GM12865 (cell line): Measurements from ENCODE around the gene SLC33A1.
"Not testable (repeated sequence)": the region's sequence is repeated elsewhere in the genome, so short reads cannot be mapped to it uniquely, and the experiment has no call there.

Experiments
- DNase-seq: peaks from one replicate; pipeline ENCODE4 v3.0.0; 2010; ENCODE audit warnings: low read depth
- H3K4me3 ChIP-seq: 2 replicates; pipeline ENCODE4 v1.5.1; 2011; ENCODE audit warnings: mild to moderate bottlenecking, low read depth, low read length, control low read depth
- TF ChIP-seq, protein P1 (sequence below): IDR thresholded peaks from 2 replicates; pipeline ENCODE4 v1.5.1; 2011; ENCODE audit warnings: low read length, control low read depth, low read depth, inconsistent platforms; ENCODE audit not compliant: insufficient read depth; ENCODE audit errors: missing control alignments

SLC33A1 gene

DNA sequence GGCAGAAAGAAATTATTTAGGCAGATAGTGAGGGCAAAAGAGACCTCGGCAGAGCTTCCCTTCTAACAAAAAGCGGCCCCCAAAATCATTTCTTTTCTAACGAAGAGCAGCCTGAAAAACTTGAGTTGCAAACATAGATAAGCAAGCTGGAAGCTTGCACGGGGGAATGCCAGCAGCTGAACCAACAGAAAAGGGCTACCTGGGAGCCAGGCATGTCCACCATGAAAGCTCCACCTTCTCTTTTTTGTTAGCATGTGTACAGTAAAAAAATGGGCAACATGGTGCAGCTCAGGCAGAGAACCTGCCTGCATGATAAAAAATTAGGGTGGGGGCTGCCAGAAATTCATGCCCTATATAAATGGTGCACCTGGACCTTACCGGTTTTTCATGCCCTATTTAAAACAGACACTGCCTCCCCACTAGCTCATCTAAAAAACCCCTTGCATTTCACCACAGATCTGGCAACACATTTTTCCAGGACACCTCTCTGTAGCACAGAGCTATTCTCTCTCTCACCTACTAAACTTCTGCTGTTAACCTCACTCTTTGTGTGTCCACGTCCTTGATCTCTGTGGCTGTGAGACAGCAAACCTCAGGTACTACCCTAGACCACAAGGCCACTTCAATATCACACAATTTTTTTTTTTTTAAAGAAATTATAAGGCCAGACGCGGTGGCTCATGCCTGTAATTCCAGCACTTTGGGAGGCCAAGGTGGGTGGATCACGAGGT is 18.7 kb downstream of the SLC33A1 start:
- DNase-seq = no peak
- H3K4me3 ChIP-seq = no peak overlapping the region
- TF ChIP-seq, protein P1, sequence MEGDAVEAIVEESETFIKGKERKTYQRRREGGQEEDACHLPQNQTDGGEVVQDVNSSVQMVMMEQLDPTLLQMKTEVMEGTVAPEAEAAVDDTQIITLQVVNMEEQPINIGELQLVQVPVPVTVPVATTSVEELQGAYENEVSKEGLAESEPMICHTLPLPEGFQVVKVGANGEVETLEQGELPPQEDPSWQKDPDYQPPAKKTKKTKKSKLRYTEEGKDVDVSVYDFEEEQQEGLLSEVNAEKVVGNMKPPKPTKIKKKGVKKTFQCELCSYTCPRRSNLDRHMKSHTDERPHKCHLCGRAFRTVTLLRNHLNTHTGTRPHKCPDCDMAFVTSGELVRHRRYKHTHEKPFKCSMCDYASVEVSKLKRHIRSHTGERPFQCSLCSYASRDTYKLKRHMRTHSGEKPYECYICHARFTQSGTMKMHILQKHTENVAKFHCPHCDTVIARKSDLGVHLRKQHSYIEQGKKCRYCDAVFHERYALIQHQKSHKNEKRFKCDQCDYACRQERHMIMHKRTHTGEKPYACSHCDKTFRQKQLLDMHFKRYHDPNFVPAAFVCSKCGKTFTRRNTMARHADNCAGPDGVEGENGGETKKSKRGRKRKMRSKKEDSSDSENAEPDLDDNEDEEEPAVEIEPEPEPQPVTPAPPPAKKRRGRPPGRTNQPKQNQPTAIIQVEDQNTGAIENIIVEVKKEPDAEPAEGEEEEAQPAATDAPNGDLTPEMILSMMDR = no peak

- not testable (repeated sequence) for DNase-seq, H3K4me3 ChIP-seq
These were observed 25.6 kb downstream of the SLC33A1 start for GRCh38 chr3:155828490-155829098.

DNA sequence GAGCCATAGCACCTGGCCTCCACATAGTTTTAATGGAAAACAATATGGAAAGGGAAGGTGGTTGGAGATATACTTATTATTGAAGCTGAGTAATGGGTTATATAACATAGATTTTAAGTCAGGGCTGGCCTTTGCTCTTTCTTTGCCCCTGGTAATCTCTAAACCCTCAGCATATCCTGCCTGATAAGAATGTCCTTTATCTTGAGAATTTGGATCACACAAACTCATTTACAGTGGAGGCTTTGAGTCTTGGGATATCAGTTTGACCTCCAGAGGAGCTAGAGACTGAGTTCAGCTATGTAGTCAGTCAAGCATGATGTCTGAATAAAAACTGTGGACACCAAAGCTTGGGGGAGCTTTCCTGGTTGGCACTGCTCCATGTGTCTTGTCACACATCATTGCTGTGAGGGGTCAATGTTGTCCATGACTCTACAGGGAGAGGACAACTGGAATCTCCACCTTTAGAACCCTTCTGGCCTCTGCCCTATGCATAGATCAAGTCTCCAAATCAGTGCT is 39.1 kb downstream of the SLC33A1 start:
- H3K4me3 ChIP-seq = no peak overlapping the region
- no peak for DNase-seq

GRCh38 chr3:155813224-155813623 is 41.0 kb downstream of the SLC33A1 start:
- DNase-seq, H3K4me3 ChIP-seq: not testable (repeated sequence)

More for the DNA sequence above, 39.1 kb downstream of the SLC33A1 start:
- TF ChIP-seq, protein P1 = no peak

DNA sequence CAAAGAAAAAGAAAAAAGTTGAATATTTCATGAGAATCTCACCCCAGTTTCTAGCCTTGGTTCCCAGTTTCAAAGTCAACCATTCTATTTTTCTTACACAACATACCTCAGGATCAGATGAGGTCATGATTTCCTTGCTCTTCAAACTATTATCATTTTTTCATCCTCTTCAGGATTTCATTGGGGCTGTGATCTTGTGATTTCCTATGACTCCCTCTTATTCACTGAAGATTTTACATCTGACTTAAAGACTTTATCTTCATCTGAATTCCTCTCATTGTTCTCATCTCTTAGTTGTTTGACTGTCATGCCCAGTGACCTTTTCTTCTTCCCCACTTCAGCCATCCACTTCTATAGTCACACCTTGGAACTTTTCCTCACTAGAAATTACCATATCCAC is 45.0 kb downstream of the SLC33A1 start:
- no peak overlapping the region for H3K4me3 ChIP-seq
- no peak for DNase-seq
- TF ChIP-seq, protein P1 = no peak

DNA sequence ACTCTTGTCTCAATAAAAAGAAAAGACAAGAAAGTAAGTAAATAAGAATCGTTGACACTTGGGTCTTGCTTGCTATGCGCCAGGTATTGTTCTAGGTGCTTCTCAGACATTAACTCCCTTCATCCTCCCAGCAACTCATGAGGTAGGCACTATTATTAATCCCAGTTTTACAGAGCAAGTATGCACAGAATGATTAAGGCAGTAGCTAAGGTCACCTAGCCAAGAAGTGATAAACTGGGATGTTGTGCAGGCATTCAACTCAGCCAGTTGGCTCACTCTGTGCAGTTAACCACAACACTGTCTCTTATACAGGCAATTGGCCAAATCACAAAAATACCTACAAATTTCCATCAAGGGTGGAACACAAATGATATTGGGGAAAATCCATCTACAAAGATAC is 46.4 kb downstream of the SLC33A1 start:
- DNase-seq = no peak
- H3K4me3 ChIP-seq = no peak overlapping the region
- TF ChIP-seq, protein P1 = no peak

DNA sequence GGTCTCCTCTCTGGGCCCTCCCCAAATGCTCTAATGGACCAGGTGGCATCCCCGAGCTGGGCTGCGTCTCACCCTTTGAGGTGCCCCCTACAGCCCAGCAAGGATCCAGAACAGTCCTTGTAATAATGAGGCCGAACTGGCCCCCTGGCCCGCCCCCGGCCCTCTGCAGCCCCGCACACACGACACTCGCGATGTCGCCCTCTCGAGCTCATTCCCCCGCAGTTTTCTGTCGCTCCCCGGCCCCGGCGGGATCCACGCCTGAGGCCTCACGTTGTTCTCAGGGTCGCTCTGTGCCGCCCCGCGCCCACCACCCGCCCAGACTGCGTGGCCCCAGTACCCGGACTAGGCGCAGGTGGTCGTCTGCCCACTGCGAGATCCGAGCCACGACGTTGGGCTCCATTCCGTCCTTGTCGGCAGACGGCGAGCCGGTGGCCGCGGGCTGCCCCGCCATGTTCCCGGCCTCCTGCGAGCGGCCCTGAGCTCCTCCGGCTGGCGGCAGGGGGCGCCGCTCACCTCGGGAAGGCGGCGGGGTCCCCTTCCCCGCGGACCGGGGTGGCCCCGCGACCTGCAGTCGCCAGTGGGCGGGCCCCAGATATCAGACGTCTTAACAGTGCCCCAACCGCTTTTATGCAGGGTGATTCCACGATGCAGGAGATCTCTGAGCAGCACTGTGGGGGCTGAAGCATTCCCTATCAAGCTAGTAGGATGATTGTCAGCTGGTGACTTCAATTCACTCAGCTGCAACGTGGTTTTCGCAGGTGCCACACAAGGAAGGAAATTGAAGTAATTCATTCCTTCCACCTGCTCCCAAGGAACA is 48.2 kb downstream of the SLC33A1 start, which contains the start of gene C3orf33:
C3orf33 (minus strand) TSS at position 477 of the 817 bp plus-strand sequence; CDS start at position 451, 26 bp downstream.
- DNase-seq = peak; percentile 84
- peak within 1 kb of the TSS; percentile 73 for H3K4me3 ChIP-seq
- TF ChIP-seq, protein P1 = peak; percentile 84
